Activated effector memory CD4-positive, alpha-beta T cell treated with anti-CD3 and anti-CD28 coated beads, Interleukin-2, amount 50 U/mL, for 16 hours (primary cell): ENCODE data around the gene GLMP.

ENCODE experiments used
- DNase-seq: peaks from one replicate; pipeline ENCODE4 v3.0.0-alpha.2; 2020

GLMP gene

GRCh38 chr1:156247460-156248322 is 47.8 kb downstream of the GLMP start, which contains the start of gene PAQR6:
Gene PAQR6 (minus strand): TSS chr1:156248056. CDS start chr1:156246731, 1,325 bp downstream.
- DNase-seq: no peak

GRCh38 chr1:156246781-156247459 is 48.6 kb downstream of the GLMP start:
- no peak for DNase-seq

- DNase-seq: no peak
Measured at GRCh38 chr1:156246241-156246780, 49.2 kb downstream of the GLMP start.

- peak; percentile 78 for DNase-seq
Measured at GRCh38 chr1:156245451-156246232, 49.8 kb downstream of the GLMP start.

- no peak for DNase-seq
Measured at GRCh38 chr1:156244712-156245111, 50.8 kb downstream of the GLMP start.

- no peak for DNase-seq
Measured at GRCh38 chr1:156244126-156244525, 51.4 kb downstream of the GLMP start.

GRCh38 chr1:156242738-156243137 is 52.7 kb downstream of the GLMP start:
- DNase-seq: no peak
